ENCODE data around the gene EPB41L2.
"Not testable (repeated sequence)": the region's sequence is repeated elsewhere in the genome, so short reads cannot be mapped to it uniquely, and the experiment has no call there.

Gene EPB41L2

GRCh38 chr6:130833569-130833968 is 229.5 kb downstream of the EPB41L2 start:
- DNase-seq, result no peak

GRCh38 chr6:130831607-130832006 is 231.4 kb downstream of the EPB41L2 start:
- no peak for DNase-seq

- no peak for DNase-seq
Measured at GRCh38 chr6:130829333-130829910, 233.6 kb downstream of the EPB41L2 start.

GRCh38 chr6:130827247-130828149 is 235.5 kb downstream of the EPB41L2 start, which contains the start of gene SMLR1:
SMLR1 (plus strand) TSS chr6:130827406; CDS start chr6:130827414, 8 bp downstream.
- DNase-seq, result no peak

GRCh38 chr6:130826442-130827246 is 236.4 kb downstream of the EPB41L2 start:
- DNase-seq, result no peak

GRCh38 chr6:130825772-130826441 is 237.1 kb downstream of the EPB41L2 start:
- no peak for DNase-seq

GRCh38 chr6:130824978-130825694 is 237.9 kb downstream of the EPB41L2 start:
- no peak for DNase-seq

- DNase-seq, result no peak
Measured at GRCh38 chr6:130822736-130823135, 240.3 kb downstream of the EPB41L2 start.

- no peak for DNase-seq
Measured at GRCh38 chr6:130815200-130816071, 247.6 kb downstream of the EPB41L2 start.

- no peak for DNase-seq
Measured at GRCh38 chr6:130814506-130814905, 248.5 kb downstream of the EPB41L2 start.

- DNase-seq, result no peak
Measured at GRCh38 chr6:130811932-130812331, 251.1 kb downstream of the EPB41L2 start.

- no peak for DNase-seq
Measured at GRCh38 chr6:130810307-130811030, 252.6 kb downstream of the EPB41L2 start.

- not testable (repeated sequence) for DNase-seq
Measured at GRCh38 chr6:130801368-130801767, 261.7 kb downstream of the EPB41L2 start.

GRCh38 chr6:130797061-130797460 is 266.0 kb downstream of the EPB41L2 start:
- no peak for DNase-seq

- no peak for DNase-seq
Measured at GRCh38 chr6:130796313-130796905, 266.6 kb downstream of the EPB41L2 start.

GRCh38 chr6:130794738-130795137 is 268.3 kb downstream of the EPB41L2 start:
- no peak for DNase-seq

- DNase-seq, result no peak
Measured at GRCh38 chr6:130794010-130794697, 268.9 kb downstream of the EPB41L2 start.

Measured in T-helper 1 cell (primary cell).